Esophagus squamous epithelium (tissue), 5 donors: ENCODE data around the gene APOA1. TPM values are rescaled to one million over a fixed set of nuclear protein-coding genes. Genes with fewer than 3 reads are reported as not detected.
A peak's percentile ranks its signal among the peaks of the same experiment; 100 is the strongest.

Experiments
- DNase-seq: peaks from one replicate; lab custom pipeline; 2025; lab: John Stamatoyannopoulos, UW
- H3K27ac ChIP-seq, 4 donors: fragments of 200-600 bp; sonication (generic); one replicate each; pipeline ENCODE4 v1.5.1; 2016 to 2019; ENCODE audit warnings: mild to moderate bottlenecking in 1 of 4
- H3K27me3 ChIP-seq, 4 donors: fragments of 200-600 bp; sonication (generic); 1 replicate in 3 of 4; 2 replicates in 1 of 4; pipeline versions ENCODE4 v1.5.1 to v1.6.0; 2017 to 2021; ENCODE audit warnings: antibody characterized with exemption in 1 of 4
- H3K36me3 ChIP-seq, 3 donors: fragments of 200-600 bp; sonication (generic); one replicate each; pipeline ENCODE4 v1.5.1; 2016 to 2019
- H3K4me1 ChIP-seq, 3 donors: fragments of 200-600 bp; sonication (generic); one replicate each; pipeline ENCODE4 v1.5.1; 2017 to 2019
- H3K4me3 ChIP-seq, 4 donors: fragments of 200-600 bp; sonication (generic); 1 replicate in 3 of 4; 2 replicates in 1 of 4; pipeline ENCODE4 v1.5.1; 2016 to 2019; ENCODE audit warnings: mild to moderate bottlenecking in 2 of 4, moderate library complexity in 1 of 4
- H3K9me3 ChIP-seq, 3 donors: fragments of 200-600 bp; sonication (generic); one replicate each; pipeline ENCODE4 v1.5.1; 2016 to 2019
- POLR2A ChIP-seq, 4 donors: fragments of 450-650 bp; IDR thresholded peaks; one replicate each; pipeline ENCODE4 v1.6.1; 2017; ENCODE audit warnings: antibody characterized with exemption in 4 of 4, mild to moderate bottlenecking in 4 of 4, moderate library complexity in 3 of 4
- WGBS, 2 donors: methylation state at CpG; one replicate each; pipeline ENCODE4 v1.1.5; 2018; 5-methylcytosine and 5-hydroxymethylcytosine counted together
- intact Hi-C: fragments of 100-400 bp; cut with DNase I; formaldehyde crosslinking; loops from one replicate; pipeline ENCODE4 v1.15.0; 2022
- total RNA-seq, 4 donors: library from RNA; depleted of rRNA; stranded (reverse); fragments of >200 nt; gene quantifications; one replicate each; pipeline ENCODE4 v1.1.0, GENCODE V29; 2016
- TF ChIP-seq, protein P1 (sequence below), 6 experiments: fragments of 450-650 bp in 4 of 6; fragments of 200-600 bp in 2 of 6; sonication (generic) in 2 of 6; IDR thresholded peaks; one replicate each; pipeline ENCODE4 v1.5.1; 2016 to 2019; ENCODE audit warnings: antibody characterized with exemption in 6 of 6, mild to moderate bottlenecking in 4 of 6, moderate library complexity in 4 of 6
- donor health status: DM: yes; HTN: yes; CAD: no.

Gene APOA1
- total RNA-seq, 4 donors from 2014 or later: not detected

GRCh38 chr11:116791002-116791812 lies 46.2 kb downstream of the APOA1 start:
- H3K4me3 ChIP-seq: peak overlapping the region in 1 of 4 donors; percentile 43
- intact Hi-C loops: no loop called here

GRCh38 chr11:116790167-116791001 lies 47.0 kb downstream of the APOA1 start:
- intact Hi-C loops: no loop called here
- H3K9me3 ChIP-seq: no peaks in the 10 kb centered on the region
- no peak for TF ChIP-seq POLR2A (IDR thresholded peaks at IDR 0.05)
- TF ChIP-seq, protein P1, sequence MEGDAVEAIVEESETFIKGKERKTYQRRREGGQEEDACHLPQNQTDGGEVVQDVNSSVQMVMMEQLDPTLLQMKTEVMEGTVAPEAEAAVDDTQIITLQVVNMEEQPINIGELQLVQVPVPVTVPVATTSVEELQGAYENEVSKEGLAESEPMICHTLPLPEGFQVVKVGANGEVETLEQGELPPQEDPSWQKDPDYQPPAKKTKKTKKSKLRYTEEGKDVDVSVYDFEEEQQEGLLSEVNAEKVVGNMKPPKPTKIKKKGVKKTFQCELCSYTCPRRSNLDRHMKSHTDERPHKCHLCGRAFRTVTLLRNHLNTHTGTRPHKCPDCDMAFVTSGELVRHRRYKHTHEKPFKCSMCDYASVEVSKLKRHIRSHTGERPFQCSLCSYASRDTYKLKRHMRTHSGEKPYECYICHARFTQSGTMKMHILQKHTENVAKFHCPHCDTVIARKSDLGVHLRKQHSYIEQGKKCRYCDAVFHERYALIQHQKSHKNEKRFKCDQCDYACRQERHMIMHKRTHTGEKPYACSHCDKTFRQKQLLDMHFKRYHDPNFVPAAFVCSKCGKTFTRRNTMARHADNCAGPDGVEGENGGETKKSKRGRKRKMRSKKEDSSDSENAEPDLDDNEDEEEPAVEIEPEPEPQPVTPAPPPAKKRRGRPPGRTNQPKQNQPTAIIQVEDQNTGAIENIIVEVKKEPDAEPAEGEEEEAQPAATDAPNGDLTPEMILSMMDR (IDR thresholded peaks at IDR 0.05): no peak
- no peak overlapping the region for H3K27ac ChIP-seq
- H3K36me3 ChIP-seq: peaks cover 0 to 13% (median 4%) of the 10 kb centered on the region in 3 donors
- H3K27me3 ChIP-seq: peaks cover 0 to 11% (median 0%) of the 10 kb centered on the region in 4 donors
- no peak overlapping the region for H3K4me3 ChIP-seq
- 73 to 94% methylated on average over 9 to 15 of the region's 53 CpGs for WGBS, 2 donors
- H3K4me1 ChIP-seq: peaks cover 16 to 35% (median 16%) of the 10 kb centered on the region in 3 donors
- DNase-seq: no peak

More at GRCh38 chr11:116791002-116791812, 46.2 kb downstream of the APOA1 start:
- Histone ChIP-seq H3K36me3 (peaks cover 0 to 5% (median 0%) of the 10 kb centered on the region in 3 donors), H3K9me3 (no peaks in the 10 kb centered on the region), H3K27me3 (peaks cover 0 to 11% (median 0%) of the 10 kb centered on the region in 4 donors), H3K4me1 (peaks cover 16 to 30% (median 16%) of the 10 kb centered on the region in 3 donors), H3K27ac (no peak overlapping the region)
- DNase-seq: no peak
- 20 to 60% methylated on average over 1 of the region's 31 CpGs for WGBS, 2 donors
- no peak for TF ChIP-seq POLR2A (IDR thresholded peaks at IDR 0.05)
- TF ChIP-seq, protein P1 (IDR thresholded peaks at IDR 0.05): peak; percentile 77 to 91 (median 86)

GRCh38 chr11:116788975-116789374 lies 48.4 kb downstream of the APOA1 start:
- no peak overlapping the region for H3K27ac ChIP-seq
- intact Hi-C loops: no loop called here
- WGBS, 2 donors: 75 to 81% methylated on average over 1 to 2 of the region's 4 CpGs

DNA sequence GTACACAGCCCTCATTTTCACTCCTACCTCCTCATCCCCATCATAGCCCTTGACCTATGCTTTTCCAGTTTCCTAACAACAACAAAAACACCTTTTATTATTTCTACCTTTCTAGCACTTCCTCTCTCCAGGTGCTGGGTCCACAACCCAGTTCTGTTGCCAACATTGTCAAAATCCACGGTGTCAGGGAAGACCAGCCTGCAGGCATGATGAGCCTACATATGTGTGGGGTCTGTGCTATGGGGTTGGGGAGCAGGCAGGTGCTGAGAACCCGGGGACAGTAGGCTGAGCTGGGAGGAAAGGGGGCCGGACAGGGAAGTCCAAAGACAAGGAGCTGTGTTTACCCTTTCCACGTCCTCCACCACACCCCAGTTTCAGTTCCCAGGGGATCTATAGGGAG lies 48.9 kb downstream of the APOA1 start:
- no peaks in the 10 kb centered on the region for H3K9me3 ChIP-seq
- peaks cover 16 to 35% (median 16%) of the 10 kb centered on the region in 3 donors for H3K4me1 ChIP-seq
- DNase-seq: no peak
- H3K27me3 ChIP-seq: peaks cover 0 to 11% (median 0%) of the 10 kb centered on the region in 4 donors
- intact Hi-C loops: no loop called here
- H3K27ac ChIP-seq: peak overlapping the region; percentile 88 to 93 (median 91)
- TF ChIP-seq POLR2A (IDR thresholded peaks at IDR 0.05): no peak
- TF ChIP-seq, protein P1 (IDR thresholded peaks at IDR 0.05): no peak
- WGBS, 2 donors: 47 to 64% methylated on average over 4 of the region's 4 CpGs
- peak overlapping the region; percentile 78 to 87 (median 82) for H3K4me3 ChIP-seq
- peaks cover 9 to 32% (median 23%) of the 10 kb centered on the region in 3 donors for H3K36me3 ChIP-seq

More at GRCh38 chr11:116788975-116789374, 48.4 kb downstream of the APOA1 start:
- H3K4me1 ChIP-seq: peaks cover 16 to 35% (median 16%) of the 10 kb centered on the region in 3 donors
- no peaks in the 10 kb centered on the region for H3K9me3 ChIP-seq
- peaks cover 8 to 28% (median 18%) of the 10 kb centered on the region in 3 donors for H3K36me3 ChIP-seq
- DNase-seq: no peak
- peaks cover 0 to 11% (median 0%) of the 10 kb centered on the region in 4 donors for H3K27me3 ChIP-seq
- TF ChIP-seq, protein P1 (IDR thresholded peaks at IDR 0.05): no peak
- no peak for TF ChIP-seq POLR2A (IDR thresholded peaks at IDR 0.05)
- no peak overlapping the region for H3K4me3 ChIP-seq
